Heart left ventricle (tissue), 13 donors: ENCODE measurements around the gene SF3B3.

Experiments
- POLR2A ChIP-seq, 2 donors: fragments of 450-650 bp; IDR thresholded peaks; one replicate each; pipeline ENCODE4 v1.6.1; 2017; ENCODE audit warnings: antibody characterized with exemption in 2 of 2, mild to moderate bottlenecking in 2 of 2, moderate library complexity in 2 of 2
- TF ChIP-seq, protein P1 (sequence below), 12 donors: fragments of 200-600 bp; sonication (generic) in 4 of 12; IDR thresholded peaks; one replicate each; pipeline versions ENCODE4 v1.5.0 to v1.8.0; 2018 to 2022; ENCODE audit warnings: antibody characterized with exemption in 12 of 12, mild to moderate bottlenecking in 5 of 12
- donor health status: ischemic (EF 13 %, LVEDD 7.1; RV severe dilation, severe dysfunction).
- donor health status: DM: no; HTN: yes; CAD: no.
- donor health status: DM: no; HTN: no; CAD: no.
- donor health status: ischemic (EF 25% LVEDD 6.9; RV normal size, moderate dysfunction).
- donor health status: ischemic (EF 25% LVEDD 5.7; RV mildly dilated, moderate dysfunction).
- donor health status: ischemic (EF 35%, LVEDD 5.7; RV mildly dilated, moderate dysfunction).
- donor health status: nonischemic (EF 11% LVEDD 7.7; RV severe dilation, severe dysfunction).
- donor health status: DM: yes; HTN: yes; CAD: no.
- donor health status: PGD.
- donor health status: ischemic (EF 29% LVEDD 5.4; RV normal size, mild dysfunction).
- donor health status: nonischemic (EF 23%, LVEDD 6.1; RV moderate dilation, normal function).

DNA sequence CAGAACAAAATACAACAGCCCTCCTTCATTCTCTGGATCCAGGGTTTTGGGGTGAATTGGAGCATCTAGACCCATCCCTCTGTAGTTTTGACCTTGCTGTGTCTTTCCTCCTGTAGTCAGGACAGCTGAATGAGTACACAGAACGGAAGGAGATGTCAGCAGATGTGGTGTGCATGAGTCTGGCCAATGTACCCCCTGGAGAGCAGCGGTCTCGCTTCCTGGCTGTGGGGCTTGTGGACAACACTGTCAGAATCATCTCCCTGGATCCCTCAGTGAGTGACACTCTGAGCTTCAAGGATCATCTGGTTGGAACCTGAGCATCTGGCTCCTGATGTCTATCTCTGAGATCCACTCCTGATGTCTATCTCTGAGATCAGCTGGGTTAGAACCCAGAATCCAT lies 32.4 kb downstream of the SF3B3 start:
- TF ChIP-seq, protein P1, sequence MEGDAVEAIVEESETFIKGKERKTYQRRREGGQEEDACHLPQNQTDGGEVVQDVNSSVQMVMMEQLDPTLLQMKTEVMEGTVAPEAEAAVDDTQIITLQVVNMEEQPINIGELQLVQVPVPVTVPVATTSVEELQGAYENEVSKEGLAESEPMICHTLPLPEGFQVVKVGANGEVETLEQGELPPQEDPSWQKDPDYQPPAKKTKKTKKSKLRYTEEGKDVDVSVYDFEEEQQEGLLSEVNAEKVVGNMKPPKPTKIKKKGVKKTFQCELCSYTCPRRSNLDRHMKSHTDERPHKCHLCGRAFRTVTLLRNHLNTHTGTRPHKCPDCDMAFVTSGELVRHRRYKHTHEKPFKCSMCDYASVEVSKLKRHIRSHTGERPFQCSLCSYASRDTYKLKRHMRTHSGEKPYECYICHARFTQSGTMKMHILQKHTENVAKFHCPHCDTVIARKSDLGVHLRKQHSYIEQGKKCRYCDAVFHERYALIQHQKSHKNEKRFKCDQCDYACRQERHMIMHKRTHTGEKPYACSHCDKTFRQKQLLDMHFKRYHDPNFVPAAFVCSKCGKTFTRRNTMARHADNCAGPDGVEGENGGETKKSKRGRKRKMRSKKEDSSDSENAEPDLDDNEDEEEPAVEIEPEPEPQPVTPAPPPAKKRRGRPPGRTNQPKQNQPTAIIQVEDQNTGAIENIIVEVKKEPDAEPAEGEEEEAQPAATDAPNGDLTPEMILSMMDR (IDR thresholded peaks at IDR 0.05) = no peak
- no peak for TF ChIP-seq POLR2A (IDR thresholded peaks at IDR 0.05)
